Sciatic nerve (tissue), 2 donors: Measurements from ENCODE around the gene VAMP2. TPM values are rescaled to one million over a fixed set of nuclear protein-coding genes. Genes with fewer than 3 reads are reported as not detected.
"Not testable (repeated sequence)": the region's sequence is repeated elsewhere in the genome, so short reads cannot be mapped to it uniquely, and the experiment has no call there.

Experiments
- ATAC-seq: fragments of 200-7000 bp; cut with Tn5 transposase; one replicate; pipeline ENCODE4 v1.9.1; 2020; ENCODE audit warnings: mild to moderate bottlenecking, moderate library complexity
- DNase-seq: peaks from one replicate; pipeline ENCODE4 v3.0.0-alpha.2; 2020; ENCODE audit warnings: low spot score
- intact Hi-C: fragments of 100-400 bp; cut with DNase I; formaldehyde crosslinking; loops from one replicate; pipeline ENCODE4 v1.14.2; 2022
- total RNA-seq: library from RNA; stranded (reverse); fragmentation: NEBNext Ultra II Directional; extraction: Animal tissue kit (Norgen Biotek cat#: 25700); gene quantifications from one replicate; pipeline ENCODE4 v1.2.1, GENCODE V29; 2021
- donor health status: DM: no; HTN: no; CAD: no.
- donor health status: DM: no; HTN: no; CAD: no.

The VAMP2 gene
- total RNA-seq, 1 donor from 2014 or later: 108 TPM

GRCh38 chr17:8185582-8186445 lies 23.1 kb upstream of the VAMP2 start:
- ATAC-seq (peak; percentile 71), DNase-seq (peak; percentile 97)
- intact Hi-C loops: loop anchor here (2.0 kb wide), 1 partner anchor 47 kb away; no protein-coding TSS in a partner anchor

GRCh38 chr17:8176998-8177731 lies 14.4 kb upstream of the VAMP2 start:
- ATAC-seq: no peak
- intact Hi-C loops: no loop called here
- DNase-seq: no peak

GRCh38 chr17:8176197-8176940 lies 13.6 kb upstream of the VAMP2 start, which contains the start of gene TMEM107:
TMEM107 (minus strand) TSS chr17:8176380; CDS start chr17:8176286, 94 bp downstream.
- peak; percentile 94 for DNase-seq
- intact Hi-C loops: no loop called here
- peak; percentile 88 for ATAC-seq

GRCh38 chr17:8175795-8176196 lies 13.0 kb upstream of the VAMP2 start:
- no peak for DNase-seq
- ATAC-seq: peak; percentile 29
- intact Hi-C loops: no loop called here

DNA sequence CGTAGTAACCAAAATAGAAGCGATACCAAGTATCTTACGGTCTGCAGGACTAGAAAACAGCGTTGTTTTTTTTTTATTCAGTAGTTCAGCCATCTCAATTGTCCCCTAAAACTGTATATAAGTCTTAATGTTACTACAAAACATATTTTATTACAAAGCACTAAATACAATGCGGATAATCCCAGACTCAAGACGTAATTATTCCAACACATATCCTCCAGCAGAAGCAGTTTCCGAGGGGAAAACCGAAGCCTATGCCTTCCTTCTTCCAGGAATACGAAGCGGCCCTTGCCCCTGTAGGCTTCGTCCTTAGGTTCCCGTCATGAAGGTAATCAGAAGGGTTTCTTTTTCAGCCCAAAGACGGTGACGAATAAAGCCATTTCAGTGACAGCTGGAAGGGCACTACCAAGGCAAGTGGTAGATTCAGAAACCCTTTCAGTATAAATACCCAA lies 11.1 kb upstream of the VAMP2 start:
- intact Hi-C loops: loop anchor here (5.0 kb wide), 1 partner anchor 332 kb away; no protein-coding TSS in a partner anchor
- ATAC-seq (no peak), DNase-seq (no peak)

GRCh38 chr17:8173056-8173870 lies 10.5 kb upstream of the VAMP2 start:
- intact Hi-C loops: loop anchor here (5.0 kb wide), 1 partner anchor 331 kb away; no protein-coding TSS in a partner anchor
- DNase-seq: peak; percentile 84
- ATAC-seq: peak; percentile 88

- intact Hi-C loops: loop anchor here (5.0 kb wide), 1 partner anchor 328 kb away; no protein-coding TSS in a partner anchor
- DNase-seq: not testable (repeated sequence)
Observed at GRCh38 chr17:8170186-8170585, 7.4 kb upstream of the VAMP2 start.

GRCh38 chr17:8167526-8167925 lies 4.8 kb upstream of the VAMP2 start:
- intact Hi-C loops: no loop called here
- no peak for ATAC-seq
- no peak for DNase-seq

More at GRCh38 chr17:8170186-8170585, 7.4 kb upstream of the VAMP2 start:
- not testable (repeated sequence) for ATAC-seq

- DNase-seq: no peak
- ATAC-seq: no peak
- intact Hi-C loops: no loop called here
Observed at GRCh38 chr17:8166731-8167130, 4.0 kb upstream of the VAMP2 start.

- intact Hi-C loops: no loop called here
- no peak for ATAC-seq
- no peak for DNase-seq
Observed at GRCh38 chr17:8164815-8165131, 2.0 kb upstream of the VAMP2 start.

- ATAC-seq (peak; percentile 66), DNase-seq (peak; percentile 85)
- intact Hi-C loops: no loop called here
Observed at GRCh38 chr17:8163978-8164814, 1.4 kb upstream of the VAMP2 start.

GRCh38 chr17:8162997-8163977 lies 539 bp upstream of the VAMP2 start:
- intact Hi-C loops: no loop called here
- peak; percentile 22 for ATAC-seq
- no peak for DNase-seq

DNA sequence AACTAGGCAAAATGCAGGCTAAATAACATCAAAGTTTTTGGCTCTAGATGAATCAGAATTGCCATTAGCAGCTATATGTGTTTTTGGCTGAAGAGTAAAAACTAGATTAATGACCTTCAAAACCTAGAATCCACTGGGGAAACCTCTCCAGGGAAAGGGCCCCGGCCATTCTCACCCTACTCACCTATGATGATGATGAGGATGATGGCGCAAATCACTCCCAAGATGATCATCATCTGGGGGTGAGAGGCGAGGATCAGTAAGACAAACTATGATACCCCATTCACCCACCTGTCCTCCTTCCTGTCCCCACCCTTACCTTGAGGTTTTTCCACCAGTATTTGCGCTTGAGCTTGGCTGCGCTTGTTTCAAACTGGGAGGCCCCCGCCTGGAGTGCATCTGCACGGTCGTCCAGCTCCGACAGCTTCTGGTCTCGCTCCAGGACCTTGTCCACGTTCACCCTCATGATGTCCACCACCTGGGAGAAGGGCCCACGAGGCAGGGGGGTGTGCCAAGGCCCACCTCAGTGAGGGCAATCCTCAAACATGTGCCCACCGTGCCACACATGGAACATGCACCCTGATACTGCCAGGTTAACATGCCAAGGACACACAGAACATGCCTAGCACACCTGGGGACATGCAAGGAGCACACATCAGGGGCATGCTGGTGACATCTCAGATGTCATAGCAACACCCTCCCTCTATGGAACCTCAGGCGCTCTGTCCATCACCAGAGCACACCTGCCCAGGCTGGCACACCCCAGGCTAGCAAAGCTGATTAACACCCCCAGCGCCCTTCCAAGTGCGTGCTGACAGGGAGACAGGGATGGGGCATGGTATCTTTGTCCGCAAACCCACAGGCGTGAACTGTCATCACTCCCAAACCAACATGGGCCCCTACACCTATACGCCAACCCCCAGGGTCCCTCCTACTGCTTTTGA lies 1.2 kb downstream of the VAMP2 start:
- DNase-seq: no peak
- no peak for ATAC-seq
- intact Hi-C loops: no loop called here

GRCh38 chr17:8160741-8161221 lies 2.0 kb downstream of the VAMP2 start:
- no peak for ATAC-seq
- DNase-seq: no peak
- intact Hi-C loops: no loop called here

DNA sequence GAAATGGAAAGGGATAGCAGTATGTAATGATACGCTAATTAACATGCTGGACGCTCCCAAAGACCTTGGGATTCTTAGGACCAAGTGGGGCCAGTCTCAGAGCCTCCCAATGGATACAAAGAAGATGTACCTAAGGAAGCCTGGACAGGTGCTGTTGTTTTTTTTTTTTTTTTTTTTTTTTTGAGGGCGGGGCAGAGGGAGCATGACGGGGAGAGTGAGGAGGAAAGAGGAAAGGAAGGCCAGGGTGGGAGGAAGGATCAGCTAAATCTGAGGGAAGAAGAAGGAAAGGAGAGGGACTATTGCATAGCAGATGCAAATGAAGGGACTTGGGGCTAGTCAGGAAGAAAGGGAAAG lies 2.5 kb downstream of the VAMP2 start:
- no peak for ATAC-seq
- intact Hi-C loops: no loop called here
- DNase-seq: no peak
